ENCODE measurements around the gene BCR. TPM values are rescaled to one million over a fixed set of nuclear protein-coding genes. Genes with fewer than 3 reads are reported as not detected.

BCR gene
- total RNA-seq, 2 donors from 2014 or later, result 27.0 to 41.3 TPM

GRCh38 chr22:23264610-23265367, 84.5 kb downstream of the BCR start:
- H3K36me3 ChIP-seq, result peaks cover 30% of the 10 kb centered on the region
- TF ChIP-seq, protein P1, sequence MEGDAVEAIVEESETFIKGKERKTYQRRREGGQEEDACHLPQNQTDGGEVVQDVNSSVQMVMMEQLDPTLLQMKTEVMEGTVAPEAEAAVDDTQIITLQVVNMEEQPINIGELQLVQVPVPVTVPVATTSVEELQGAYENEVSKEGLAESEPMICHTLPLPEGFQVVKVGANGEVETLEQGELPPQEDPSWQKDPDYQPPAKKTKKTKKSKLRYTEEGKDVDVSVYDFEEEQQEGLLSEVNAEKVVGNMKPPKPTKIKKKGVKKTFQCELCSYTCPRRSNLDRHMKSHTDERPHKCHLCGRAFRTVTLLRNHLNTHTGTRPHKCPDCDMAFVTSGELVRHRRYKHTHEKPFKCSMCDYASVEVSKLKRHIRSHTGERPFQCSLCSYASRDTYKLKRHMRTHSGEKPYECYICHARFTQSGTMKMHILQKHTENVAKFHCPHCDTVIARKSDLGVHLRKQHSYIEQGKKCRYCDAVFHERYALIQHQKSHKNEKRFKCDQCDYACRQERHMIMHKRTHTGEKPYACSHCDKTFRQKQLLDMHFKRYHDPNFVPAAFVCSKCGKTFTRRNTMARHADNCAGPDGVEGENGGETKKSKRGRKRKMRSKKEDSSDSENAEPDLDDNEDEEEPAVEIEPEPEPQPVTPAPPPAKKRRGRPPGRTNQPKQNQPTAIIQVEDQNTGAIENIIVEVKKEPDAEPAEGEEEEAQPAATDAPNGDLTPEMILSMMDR (IDR thresholded peaks at IDR 0.05), result no peak
- DNase-seq (ENCODE audit: low spot score), result no peak
- H3K27me3 ChIP-seq, result no peaks in the 10 kb centered on the region
- H3K4me1 ChIP-seq, result no peaks in the 10 kb centered on the region
- peak overlapping the region in 1 of 2 donors; percentile 5 for H3K27ac ChIP-seq
- no peak overlapping the region for H3K4me3 ChIP-seq
- no peaks in the 10 kb centered on the region for H3K9me3 ChIP-seq

DNA sequence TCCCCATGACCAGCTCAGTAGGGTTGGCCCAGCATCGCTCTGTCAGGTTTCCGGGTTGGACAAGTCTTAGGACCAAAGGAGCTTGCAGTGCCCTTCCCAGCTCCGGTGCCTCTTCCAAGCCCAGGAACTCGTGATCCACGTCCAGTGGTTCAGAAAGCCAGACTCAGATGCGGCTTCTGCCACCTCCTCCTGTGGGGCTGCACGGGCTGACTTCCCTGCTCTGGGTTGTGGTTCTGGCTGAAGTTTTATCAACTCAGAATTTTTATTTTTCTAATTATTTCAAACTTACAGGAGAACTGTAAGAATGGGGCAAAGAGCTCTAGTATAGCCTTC, 85.0 kb downstream of the BCR start:
- Histone ChIP-seq H3K4me1 (no peaks in the 10 kb centered on the region), H3K36me3 (peaks cover 30% of the 10 kb centered on the region), H3K27me3 (no peaks in the 10 kb centered on the region), H3K4me3 (no peak overlapping the region), H3K27ac (no peak overlapping the region), H3K9me3 (no peaks in the 10 kb centered on the region)
- TF ChIP-seq, protein P1 (IDR thresholded peaks at IDR 0.05), result no peak
- no peak for DNase-seq (ENCODE audit: low spot score)

- H3K36me3 ChIP-seq, result peaks cover 18% of the 10 kb centered on the region
- no peaks in the 10 kb centered on the region for H3K27me3 ChIP-seq
- H3K4me3 ChIP-seq, result no peak overlapping the region
- no peak for DNase-seq (ENCODE audit: low spot score)
- H3K27ac ChIP-seq, result no peak overlapping the region
- no peaks in the 10 kb centered on the region for H3K4me1 ChIP-seq
- H3K9me3 ChIP-seq, result no peaks in the 10 kb centered on the region
- TF ChIP-seq, protein P1 (IDR thresholded peaks at IDR 0.05), result no peak
These were observed 86.5 kb downstream of the BCR start for GRCh38 chr22:23266780-23267179.

- TF ChIP-seq, protein P1 (IDR thresholded peaks at IDR 0.05), result no peak
- DNase-seq (ENCODE audit: low spot score), result no peak
- no peak overlapping the region for H3K4me3 ChIP-seq
- no peak overlapping the region for H3K27ac ChIP-seq
- no peaks in the 10 kb centered on the region for H3K9me3 ChIP-seq
- H3K27me3 ChIP-seq, result no peaks in the 10 kb centered on the region
- no peaks in the 10 kb centered on the region for H3K4me1 ChIP-seq
- H3K36me3 ChIP-seq, result peaks cover 14% of the 10 kb centered on the region
These were observed 87.1 kb downstream of the BCR start for GRCh38 chr22:23267226-23268043.

DNA sequence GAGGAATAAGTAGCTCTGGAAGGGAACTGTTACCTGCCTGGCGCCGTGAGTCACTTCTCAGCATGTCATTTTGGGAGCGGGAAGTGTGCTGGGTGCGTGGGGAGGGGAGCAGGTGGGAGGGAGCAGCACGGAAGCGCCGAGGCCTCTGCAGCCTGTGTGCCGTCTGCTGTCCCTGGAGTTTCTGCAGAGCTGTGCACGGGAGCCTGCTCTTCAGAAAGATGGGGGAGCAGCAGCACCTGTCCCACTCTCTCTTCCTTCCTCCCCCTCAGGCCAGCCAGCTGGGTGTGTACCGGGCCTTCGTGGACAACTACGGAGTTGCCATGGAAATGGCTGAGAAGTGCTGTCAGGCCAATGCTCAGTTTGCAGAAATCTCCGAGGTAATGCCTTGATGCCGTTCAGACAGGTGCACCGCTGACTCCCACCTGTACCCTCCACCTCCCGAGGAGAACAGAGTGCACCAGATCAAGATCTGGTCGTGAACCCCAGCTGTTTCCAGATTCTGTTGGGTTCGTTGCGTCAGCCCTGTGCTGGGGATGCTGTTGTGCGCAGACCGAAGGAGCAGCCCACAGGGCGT, 87.9 kb downstream of the BCR start:
- Histone ChIP-seq H3K4me3 (no peak overlapping the region), H3K9me3 (no peaks in the 10 kb centered on the region), H3K27me3 (no peaks in the 10 kb centered on the region), H3K27ac (no peak overlapping the region), H3K36me3 (peaks cover 19% of the 10 kb centered on the region), H3K4me1 (no peaks in the 10 kb centered on the region)
- DNase-seq (ENCODE audit: low spot score), result no peak
- TF ChIP-seq, protein P1 (IDR thresholded peaks at IDR 0.05), result no peak

Data from right atrium auricular region (tissue), 2 donors.